SK-N-SH treated with all-trans-retinoic acid at 6 μM for 48 hours (cell line): ENCODE data around the gene EIF2D.

ENCODE experiments used
- ATAC-seq: fragments of 200-7000 bp; cut with Tn5 transposase; 3 replicates; pipeline ENCODE4 v1.9.1; 2020; ENCODE audit warnings: mild to moderate bottlenecking, moderate library complexity
- BACH2 ChIP-seq: fragments of 250-450 bp; sonication (Bioruptor Pico); IDR thresholded peaks from 2 replicates; pipeline ENCODE4 v1.9.0; 2021; ENCODE audit warnings: mild to moderate bottlenecking, borderline replicate concordance
- CSDC2 ChIP-seq: fragments of 250-450 bp; sonication (Bioruptor Pico); IDR thresholded peaks from 2 replicates; pipeline ENCODE4 v1.5.0; 2020; ENCODE audit warnings: mild to moderate bottlenecking, moderate library complexity
- ESRRG ChIP-seq: fragments of 250-450 bp; sonication (Bioruptor Pico); IDR thresholded peaks from 2 replicates; pipeline ENCODE4 v1.6.1; 2021; ENCODE audit warnings: mild to moderate bottlenecking
- GLIS3 ChIP-seq: fragments of 250-450 bp; sonication (Bioruptor Pico); IDR thresholded peaks from 2 replicates; pipeline ENCODE4 v1.5.0; 2020; ENCODE audit warnings: mild to moderate bottlenecking, moderate library complexity
- PPARA ChIP-seq: fragments of 250-450 bp; sonication (Bioruptor Pico); IDR thresholded peaks from 2 replicates; pipeline ENCODE4 v1.5.0; 2020; ENCODE audit warnings: mild to moderate bottlenecking, borderline replicate concordance
- SNAI2 ChIP-seq: fragments of 250-450 bp; sonication (Bioruptor Pico); IDR thresholded peaks from 2 replicates; pipeline ENCODE4 v1.5.0; 2020; ENCODE audit warnings: mild to moderate bottlenecking, moderate library complexity
- TCF4 ChIP-seq: fragments of 250-450 bp; sonication (Bioruptor Pico); IDR thresholded peaks from 2 replicates; pipeline ENCODE4 v1.8.0; 2021; ENCODE audit warnings: mild to moderate bottlenecking, moderate library complexity, borderline replicate concordance
- TOX ChIP-seq: fragments of 250-450 bp; sonication (Bioruptor Pico); IDR thresholded peaks from 2 replicates; pipeline ENCODE4 v1.8.0; 2021; ENCODE audit warnings: mild to moderate bottlenecking, moderate library complexity, borderline replicate concordance
- ZC3H10 ChIP-seq: fragments of 250-450 bp; sonication (Bioruptor Pico); IDR thresholded peaks from 2 replicates; pipeline ENCODE4 v1.5.1; 2021; ENCODE audit warnings: mild to moderate bottlenecking, moderate library complexity
- ZFP30 ChIP-seq: fragments of 450-650 bp; formaldehyde crosslinking; IDR thresholded peaks from 2 replicates; pipeline ENCODE4 v1.5.0; 2022; ENCODE audit warnings: mild to moderate bottlenecking, moderate library complexity
- ZNF565 ChIP-seq: fragments of 450-650 bp; formaldehyde crosslinking; conservative IDR thresholded peaks from 2 replicates; pipeline ENCODE4 v1.5.0; 2020; ENCODE audit warnings: low read depth, mild to moderate bottlenecking, moderate library complexity
- ZNF70 ChIP-seq: fragments of 450-650 bp; formaldehyde crosslinking; IDR thresholded peaks from 2 replicates; pipeline ENCODE4 v1.5.0; 2020; ENCODE audit warnings: mild to moderate bottlenecking, moderate library complexity
- ZNF8 ChIP-seq: fragments of 450-650 bp; formaldehyde crosslinking; IDR thresholded peaks from 2 replicates; pipeline ENCODE4 v1.5.0; 2020; ENCODE audit warnings: mild to moderate bottlenecking, moderate library complexity
- TF ChIP-seq, protein P1 (sequence below): fragments of 250-450 bp; sonication (Bioruptor Pico); IDR thresholded peaks from 2 replicates; pipeline ENCODE4 v1.5.0; 2020; ENCODE audit warnings: mild to moderate bottlenecking, moderate library complexity
- TF ChIP-seq, protein P2 (sequence below): fragments of 250-450 bp; sonication (Bioruptor Pico); IDR thresholded peaks from 2 replicates; pipeline ENCODE4 v1.8.0; 2020; ENCODE audit warnings: mild to moderate bottlenecking, moderate library complexity, borderline replicate concordance
- TF ChIP-seq, protein P3 (sequence below): fragments of 250-450 bp; sonication (Bioruptor Pico); IDR thresholded peaks from 2 replicates; pipeline ENCODE4 v1.5.1; 2020; ENCODE audit warnings: low read depth, mild to moderate bottlenecking, moderate library complexity
- TF ChIP-seq, protein P4 (sequence below): fragments of 250-450 bp; sonication (Bioruptor Pico); IDR thresholded peaks from 2 replicates; pipeline ENCODE4 v1.8.0; 2021; ENCODE audit warnings: low read depth, mild to moderate bottlenecking, moderate library complexity, borderline replicate concordance

The EIF2D gene

DNA sequence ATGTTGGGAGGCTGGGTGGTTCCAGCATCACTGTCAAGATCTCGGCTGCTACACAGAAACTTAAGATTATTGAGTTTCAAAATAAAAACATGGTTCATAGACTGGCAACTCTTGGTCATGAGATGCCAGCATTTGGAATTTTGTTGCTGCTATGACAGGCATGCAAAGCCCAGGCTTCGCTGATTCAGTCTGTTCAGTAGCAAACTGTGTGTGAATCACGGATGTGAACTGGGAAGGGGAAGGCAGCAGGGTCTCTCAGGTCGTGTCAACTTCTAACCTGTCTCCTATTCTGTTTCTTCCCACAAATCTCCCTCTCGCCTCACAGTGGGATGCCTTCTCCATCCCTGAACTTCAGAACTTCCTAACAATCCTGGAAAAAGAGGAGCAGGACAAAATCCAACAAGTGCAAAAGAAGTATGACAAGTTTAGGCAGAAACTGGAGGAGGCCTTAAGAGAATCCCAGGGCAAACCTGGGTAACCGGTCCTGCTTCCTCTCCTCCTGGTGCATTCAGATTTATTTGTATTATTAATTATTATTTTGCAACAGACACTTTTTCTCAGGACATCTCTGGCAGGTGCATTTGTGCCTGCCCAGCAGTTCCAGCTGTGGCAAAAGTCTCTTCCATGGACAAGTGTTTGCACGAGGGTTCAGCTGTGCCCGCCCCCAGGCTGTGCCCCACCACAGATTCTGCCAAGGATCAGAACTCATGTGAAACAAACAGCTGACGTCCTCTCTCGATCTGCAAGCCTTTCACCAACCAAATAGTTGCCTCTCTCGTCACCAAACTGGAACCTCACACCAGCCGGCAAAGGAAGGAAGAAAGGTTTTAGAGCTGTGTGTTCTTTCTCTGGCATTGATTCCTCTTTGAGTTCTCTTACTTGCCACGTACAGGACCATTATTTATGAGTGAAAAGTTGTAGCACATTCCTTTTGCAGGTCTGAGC lies 25.5 kb downstream of the EIF2D start (continued):
- TF ChIP-seq, protein P1, sequence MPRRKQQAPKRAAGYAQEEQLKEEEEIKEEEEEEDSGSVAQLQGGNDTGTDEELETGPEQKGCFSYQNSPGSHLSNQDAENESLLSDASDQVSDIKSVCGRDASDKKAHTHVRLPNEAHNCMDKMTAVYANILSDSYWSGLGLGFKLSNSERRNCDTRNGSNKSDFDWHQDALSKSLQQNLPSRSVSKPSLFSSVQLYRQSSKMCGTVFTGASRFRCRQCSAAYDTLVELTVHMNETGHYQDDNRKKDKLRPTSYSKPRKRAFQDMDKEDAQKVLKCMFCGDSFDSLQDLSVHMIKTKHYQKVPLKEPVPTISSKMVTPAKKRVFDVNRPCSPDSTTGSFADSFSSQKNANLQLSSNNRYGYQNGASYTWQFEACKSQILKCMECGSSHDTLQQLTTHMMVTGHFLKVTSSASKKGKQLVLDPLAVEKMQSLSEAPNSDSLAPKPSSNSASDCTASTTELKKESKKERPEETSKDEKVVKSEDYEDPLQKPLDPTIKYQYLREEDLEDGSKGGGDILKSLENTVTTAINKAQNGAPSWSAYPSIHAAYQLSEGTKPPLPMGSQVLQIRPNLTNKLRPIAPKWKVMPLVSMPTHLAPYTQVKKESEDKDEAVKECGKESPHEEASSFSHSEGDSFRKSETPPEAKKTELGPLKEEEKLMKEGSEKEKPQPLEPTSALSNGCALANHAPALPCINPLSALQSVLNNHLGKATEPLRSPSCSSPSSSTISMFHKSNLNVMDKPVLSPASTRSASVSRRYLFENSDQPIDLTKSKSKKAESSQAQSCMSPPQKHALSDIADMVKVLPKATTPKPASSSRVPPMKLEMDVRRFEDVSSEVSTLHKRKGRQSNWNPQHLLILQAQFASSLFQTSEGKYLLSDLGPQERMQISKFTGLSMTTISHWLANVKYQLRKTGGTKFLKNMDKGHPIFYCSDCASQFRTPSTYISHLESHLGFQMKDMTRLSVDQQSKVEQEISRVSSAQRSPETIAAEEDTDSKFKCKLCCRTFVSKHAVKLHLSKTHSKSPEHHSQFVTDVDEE (CRISPR knock-in tag): no peak

DNA sequence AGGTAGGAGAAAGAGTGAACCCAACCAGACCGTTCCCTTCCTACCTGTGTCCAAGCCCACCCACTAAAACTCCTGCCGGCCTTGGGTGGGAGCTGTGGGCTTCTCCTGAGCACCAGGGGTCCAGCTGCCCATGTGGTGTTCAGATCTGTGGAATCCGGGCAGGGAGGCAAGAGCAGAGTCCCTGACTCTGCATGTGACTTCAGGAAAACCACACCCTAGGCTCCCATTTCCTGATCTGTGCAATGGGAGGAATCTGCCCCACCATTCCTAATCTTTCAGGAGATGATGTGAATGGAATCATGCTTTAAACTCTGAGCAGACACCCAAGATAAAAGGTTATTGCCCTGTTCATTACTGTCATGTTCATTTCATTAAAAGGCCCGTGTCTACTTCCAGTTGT lies 27.6 kb downstream of the EIF2D start:
- no peak for ATAC-seq
- no peak for TF ChIP-seq ZFP30 (CRISPR knock-in tag)
- TF ChIP-seq SNAI2 (CRISPR knock-in tag): no peak
- TF ChIP-seq TOX (CRISPR knock-in tag): no peak
- TF ChIP-seq, protein P2, sequence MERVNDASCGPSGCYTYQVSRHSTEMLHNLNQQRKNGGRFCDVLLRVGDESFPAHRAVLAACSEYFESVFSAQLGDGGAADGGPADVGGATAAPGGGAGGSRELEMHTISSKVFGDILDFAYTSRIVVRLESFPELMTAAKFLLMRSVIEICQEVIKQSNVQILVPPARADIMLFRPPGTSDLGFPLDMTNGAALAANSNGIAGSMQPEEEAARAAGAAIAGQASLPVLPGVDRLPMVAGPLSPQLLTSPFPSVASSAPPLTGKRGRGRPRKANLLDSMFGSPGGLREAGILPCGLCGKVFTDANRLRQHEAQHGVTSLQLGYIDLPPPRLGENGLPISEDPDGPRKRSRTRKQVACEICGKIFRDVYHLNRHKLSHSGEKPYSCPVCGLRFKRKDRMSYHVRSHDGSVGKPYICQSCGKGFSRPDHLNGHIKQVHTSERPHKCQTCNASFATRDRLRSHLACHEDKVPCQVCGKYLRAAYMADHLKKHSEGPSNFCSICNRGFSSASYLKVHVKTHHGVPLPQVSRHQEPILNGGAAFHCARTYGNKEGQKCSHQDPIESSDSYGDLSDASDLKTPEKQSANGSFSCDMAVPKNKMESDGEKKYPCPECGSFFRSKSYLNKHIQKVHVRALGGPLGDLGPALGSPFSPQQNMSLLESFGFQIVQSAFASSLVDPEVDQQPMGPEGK (CRISPR knock-in tag): no peak
- no peak for TF ChIP-seq ZNF8 (CRISPR knock-in tag)

DNA sequence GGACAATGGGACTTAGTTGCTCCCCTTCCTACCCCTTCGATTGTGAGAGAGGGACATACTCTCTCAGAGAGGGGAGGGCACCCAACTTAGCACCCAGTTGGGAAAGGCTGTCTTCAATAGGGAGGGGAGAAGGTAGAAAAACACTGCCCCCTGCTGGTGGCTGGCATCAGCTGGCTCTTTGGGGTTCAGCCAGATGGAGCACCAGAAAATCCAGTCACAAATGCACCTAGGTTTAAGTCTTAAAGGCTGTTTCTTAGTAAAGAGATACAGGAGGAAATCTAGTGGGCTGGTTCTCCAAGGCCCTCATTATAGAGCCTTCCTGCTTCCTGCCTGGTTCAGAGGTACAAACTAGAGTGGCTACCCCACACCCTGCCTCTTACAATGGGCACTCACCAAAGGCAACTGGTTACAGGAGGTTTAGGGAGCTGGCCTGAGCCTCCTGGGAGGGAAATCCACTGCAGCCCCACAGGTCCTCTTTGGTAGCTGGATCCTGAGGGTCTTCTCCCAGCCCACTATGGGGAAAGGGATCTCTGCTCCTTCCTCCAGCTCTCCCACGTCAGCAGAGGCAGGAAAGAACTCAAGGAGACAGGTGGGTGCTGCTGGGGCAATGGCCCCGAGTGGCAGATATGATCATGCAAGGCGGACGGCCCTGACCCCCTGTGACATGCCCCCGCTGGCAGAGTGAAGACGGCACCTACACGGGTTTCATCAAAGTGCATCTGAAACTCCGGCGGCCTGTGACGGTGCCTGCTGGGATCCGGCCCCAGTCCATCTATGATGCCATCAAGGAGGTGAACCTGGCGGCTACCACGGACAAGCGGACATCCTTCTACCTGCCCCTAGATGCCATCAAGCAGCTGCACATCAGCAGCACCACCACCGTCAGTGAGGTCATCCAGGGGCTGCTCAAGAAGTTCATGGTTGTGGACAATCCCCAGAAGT lies 28.3 kb downstream of the EIF2D start:
- no peak for TF ChIP-seq ZNF8 (CRISPR knock-in tag)
- ATAC-seq: peak; percentile 81

DNA sequence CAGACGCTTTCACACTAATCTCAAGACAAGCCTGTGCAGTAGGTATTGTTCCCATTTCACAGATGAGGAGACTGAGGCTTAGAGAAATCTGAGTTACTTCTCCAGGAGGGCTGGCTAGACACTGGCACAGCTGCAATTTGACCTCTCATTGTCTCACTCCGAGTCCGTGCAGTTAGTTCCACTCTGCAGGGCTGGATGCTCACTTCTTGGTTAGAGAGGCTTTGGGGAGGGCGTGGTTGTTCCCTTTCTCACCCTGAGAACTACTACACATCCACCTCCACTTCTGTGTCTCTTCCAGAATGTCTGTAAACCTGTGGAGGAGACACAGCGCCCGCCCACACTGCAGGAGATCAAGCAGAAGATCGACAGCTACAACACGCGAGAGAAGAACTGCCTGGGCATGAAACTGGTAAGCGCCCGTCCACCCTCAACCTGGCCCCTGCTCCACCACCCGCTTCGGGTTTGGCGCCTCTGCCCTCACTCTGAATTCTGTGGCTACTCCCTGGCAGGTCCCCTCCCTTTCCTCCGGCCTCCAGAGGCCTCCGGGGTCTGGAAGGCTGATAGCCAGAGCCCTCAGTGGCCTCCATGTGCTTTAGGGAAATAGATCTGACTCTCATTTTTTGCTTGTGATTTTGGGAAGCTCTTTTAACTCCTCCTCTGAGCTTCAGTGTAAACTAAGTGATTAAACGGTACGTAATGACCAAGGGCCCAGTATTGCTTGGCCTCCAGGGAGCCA lies 29.1 kb downstream of the EIF2D start:
- TF ChIP-seq ESRRG (no peak), TCF4 (CRISPR knock-in tag) (no peak), ZC3H10 (CRISPR knock-in tag) (no peak), SNAI2 (CRISPR knock-in tag) (no peak), ZNF70 (CRISPR knock-in tag) (no peak), ZNF8 (CRISPR knock-in tag) (no peak), ZNF565 (no peak), CSDC2 (CRISPR knock-in tag) (no peak), GLIS3 (CRISPR knock-in tag) (no peak), ZFP30 (CRISPR knock-in tag) (no peak), BACH2 (CRISPR knock-in tag) (no peak), PPARA (CRISPR knock-in tag) (no peak)
- TF ChIP-seq, protein P3, sequence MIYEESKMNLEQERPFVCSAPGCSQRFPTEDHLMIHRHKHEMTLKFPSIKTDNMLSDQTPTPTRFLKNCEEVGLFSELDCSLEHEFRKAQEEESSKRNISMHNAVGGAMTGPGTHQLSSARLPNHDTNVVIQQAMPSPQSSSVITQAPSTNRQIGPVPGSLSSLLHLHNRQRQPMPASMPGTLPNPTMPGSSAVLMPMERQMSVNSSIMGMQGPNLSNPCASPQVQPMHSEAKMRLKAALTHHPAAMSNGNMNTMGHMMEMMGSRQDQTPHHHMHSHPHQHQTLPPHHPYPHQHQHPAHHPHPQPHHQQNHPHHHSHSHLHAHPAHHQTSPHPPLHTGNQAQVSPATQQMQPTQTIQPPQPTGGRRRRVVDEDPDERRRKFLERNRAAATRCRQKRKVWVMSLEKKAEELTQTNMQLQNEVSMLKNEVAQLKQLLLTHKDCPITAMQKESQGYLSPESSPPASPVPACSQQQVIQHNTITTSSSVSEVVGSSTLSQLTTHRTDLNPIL: no peak
- TF ChIP-seq, protein P1 (CRISPR knock-in tag): no peak
- TF ChIP-seq, protein P4, sequence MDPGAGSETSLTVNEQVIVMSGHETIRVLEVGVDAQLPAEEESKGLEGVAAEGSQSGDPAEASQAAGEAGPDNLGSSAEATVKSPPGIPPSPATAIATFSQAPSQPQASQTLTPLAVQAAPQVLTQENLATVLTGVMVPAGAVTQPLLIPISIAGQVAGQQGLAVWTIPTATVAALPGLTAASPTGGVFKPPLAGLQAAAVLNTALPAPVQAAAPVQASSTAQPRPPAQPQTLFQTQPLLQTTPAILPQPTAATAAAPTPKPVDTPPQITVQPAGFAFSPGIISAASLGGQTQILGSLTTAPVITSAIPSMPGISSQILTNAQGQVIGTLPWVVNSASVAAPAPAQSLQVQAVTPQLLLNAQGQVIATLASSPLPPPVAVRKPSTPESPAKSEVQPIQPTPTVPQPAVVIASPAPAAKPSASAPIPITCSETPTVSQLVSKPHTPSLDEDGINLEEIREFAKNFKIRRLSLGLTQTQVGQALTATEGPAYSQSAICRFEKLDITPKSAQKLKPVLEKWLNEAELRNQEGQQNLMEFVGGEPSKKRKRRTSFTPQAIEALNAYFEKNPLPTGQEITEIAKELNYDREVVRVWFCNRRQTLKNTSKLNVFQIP (CRISPR knock-in tag): no peak
- TF ChIP-seq, protein P2 (CRISPR knock-in tag): no peak
- ATAC-seq: no peak
